Gastrocnemius medialis (tissue), 4 donors: Measurements from ENCODE around the gene ZNF407. TPM values are rescaled to one million over a fixed set of nuclear protein-coding genes. Genes with fewer than 3 reads are reported as not detected.

Experiments used
- ATAC-seq, 2 donors: fragments of 150-250 bp; one replicate each; pipeline ENCODE4 v1.9.1; 2016
- DNase-seq, 2 donors: peaks; one replicate each; pipeline ENCODE4 v3.0.0-alpha.2; 2019
- H3K27ac ChIP-seq, 4 donors: fragments of 200-600 bp; sonication (generic); 1 replicate in 1 of 4; 2 replicates in 3 of 4; pipeline ENCODE4 v1.5.1; 2016 to 2018; ENCODE audit warnings: mild to moderate bottlenecking in 2 of 4, moderate library complexity in 1 of 4
- H3K27me3 ChIP-seq, 3 donors: fragments of 200-600 bp; sonication (generic) in 2 of 3; 1 replicate in 1 of 3; 2 replicates in 2 of 3; pipeline versions ENCODE4 v1.5.1 to v1.6.0; 2016 to 2019; ENCODE audit warnings: mild to moderate bottlenecking in 1 of 3, moderate library complexity in 1 of 3
- H3K36me3 ChIP-seq, 2 donors: fragments of 200-600 bp; sonication (generic) in 1 of 2; one replicate each; pipeline ENCODE4 v1.5.1; 2017 to 2018
- H3K4me1 ChIP-seq, 2 donors: fragments of 200-600 bp; sonication (generic) in 1 of 2; one replicate each; pipeline ENCODE4 v1.5.1; 2016 to 2017; ENCODE audit warnings: mild to moderate bottlenecking in 2 of 2
- H3K4me3 ChIP-seq, 4 donors: fragments of 200-600 bp; sonication (generic) in 3 of 4; 1 replicate in 1 of 4; 2 replicates in 3 of 4; pipeline ENCODE4 v1.5.1; 2016 to 2019; ENCODE audit warnings: mild to moderate bottlenecking in 2 of 4
- H3K9me3 ChIP-seq, 3 donors: fragments of 200-600 bp; sonication (generic) in 2 of 3; 1 replicate in 1 of 3; 2 replicates in 2 of 3; pipeline ENCODE4 v1.5.1; 2016 to 2019
- POLR2A ChIP-seq, 2 donors: fragments of 450-650 bp; IDR thresholded peaks; one replicate each; pipeline ENCODE4 v1.6.1; 2017; ENCODE audit warnings: antibody characterized with exemption in 2 of 2, mild to moderate bottlenecking in 2 of 2, moderate library complexity in 2 of 2
- in situ Hi-C, 4 donors: fragments of 200-750 bp; cut with MboI; loops; one replicate each; pipeline versions ENCODE4 v1.15.0 to v1.8.0; 2017; ENCODE audit warnings: low sequenced_read_pairs in 4 of 4
- intact Hi-C: fragments of 100-400 bp; cut with DNase I; formaldehyde crosslinking; loops from one replicate; pipeline ENCODE4 v1.15.1; 2023; ENCODE audit warnings: low total_unique reads
- total RNA-seq, 4 donors: library from RNA; depleted of rRNA; stranded (reverse); fragments of >200 nt; gene quantifications; one replicate each; pipeline versions ENCODE4 v1.1.0 to v1.2.3, GENCODE V29; 2016
- TF ChIP-seq, protein P1 (sequence below), 5 experiments: fragments of 450-650 bp in 3 of 5; fragments of 200-600 bp in 2 of 5; sonication (generic) in 2 of 5; IDR thresholded peaks in 4 of 5; conservative IDR thresholded peaks in 1 of 5; 1 replicate in 4 of 5; 2 replicates in 1 of 5; pipeline ENCODE4 v1.5.1; 2016 to 2019; ENCODE audit warnings: antibody characterized with exemption in 5 of 5, mild to moderate bottlenecking in 3 of 5, moderate library complexity in 3 of 5

ZNF407 gene
- total RNA-seq, 4 donors from 2014 or later = 5.9 to 11.4 (median 9.2) TPM

DNA sequence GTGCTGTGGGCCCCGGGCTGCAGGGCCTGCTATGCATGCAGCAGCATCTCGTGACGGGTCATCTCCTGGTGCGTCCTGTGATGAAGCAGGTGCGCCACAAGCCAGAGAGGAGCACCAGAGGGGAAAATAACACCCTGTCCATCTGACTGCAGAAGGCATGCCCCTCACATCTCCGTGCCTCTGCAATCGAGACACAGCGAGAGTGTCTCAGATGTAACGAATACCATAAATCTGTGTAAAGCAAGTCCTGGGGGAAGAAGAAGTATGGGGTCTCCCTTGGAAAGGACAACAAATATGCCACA is 473.8 kb downstream of the ZNF407 start:
- Histone ChIP-seq H3K4me3 (peak overlapping the region in 1 of 4 donors; percentile 27), H3K36me3 (no peaks in the 10 kb centered on the region), H3K4me1 (peaks cover 0 to 2% of the 10 kb centered on the region in 2 donors), H3K27ac (peak overlapping the region; percentile 62 to 76 (median 65)), H3K9me3 (no peaks in the 10 kb centered on the region), H3K27me3 (no peaks in the 10 kb centered on the region)
- ATAC-seq = no peak
- TF ChIP-seq, protein P1, sequence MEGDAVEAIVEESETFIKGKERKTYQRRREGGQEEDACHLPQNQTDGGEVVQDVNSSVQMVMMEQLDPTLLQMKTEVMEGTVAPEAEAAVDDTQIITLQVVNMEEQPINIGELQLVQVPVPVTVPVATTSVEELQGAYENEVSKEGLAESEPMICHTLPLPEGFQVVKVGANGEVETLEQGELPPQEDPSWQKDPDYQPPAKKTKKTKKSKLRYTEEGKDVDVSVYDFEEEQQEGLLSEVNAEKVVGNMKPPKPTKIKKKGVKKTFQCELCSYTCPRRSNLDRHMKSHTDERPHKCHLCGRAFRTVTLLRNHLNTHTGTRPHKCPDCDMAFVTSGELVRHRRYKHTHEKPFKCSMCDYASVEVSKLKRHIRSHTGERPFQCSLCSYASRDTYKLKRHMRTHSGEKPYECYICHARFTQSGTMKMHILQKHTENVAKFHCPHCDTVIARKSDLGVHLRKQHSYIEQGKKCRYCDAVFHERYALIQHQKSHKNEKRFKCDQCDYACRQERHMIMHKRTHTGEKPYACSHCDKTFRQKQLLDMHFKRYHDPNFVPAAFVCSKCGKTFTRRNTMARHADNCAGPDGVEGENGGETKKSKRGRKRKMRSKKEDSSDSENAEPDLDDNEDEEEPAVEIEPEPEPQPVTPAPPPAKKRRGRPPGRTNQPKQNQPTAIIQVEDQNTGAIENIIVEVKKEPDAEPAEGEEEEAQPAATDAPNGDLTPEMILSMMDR (IDR thresholded peaks at IDR 0.05 in 4 of 5, conservative IDR thresholded peaks at IDR 0.05 in 1 of 5) = no peak
- no peak for TF ChIP-seq POLR2A (IDR thresholded peaks at IDR 0.05)
- in situ Hi-C loops (no loop called here), intact Hi-C loops (no loop called here)
- no peak for DNase-seq

DNA sequence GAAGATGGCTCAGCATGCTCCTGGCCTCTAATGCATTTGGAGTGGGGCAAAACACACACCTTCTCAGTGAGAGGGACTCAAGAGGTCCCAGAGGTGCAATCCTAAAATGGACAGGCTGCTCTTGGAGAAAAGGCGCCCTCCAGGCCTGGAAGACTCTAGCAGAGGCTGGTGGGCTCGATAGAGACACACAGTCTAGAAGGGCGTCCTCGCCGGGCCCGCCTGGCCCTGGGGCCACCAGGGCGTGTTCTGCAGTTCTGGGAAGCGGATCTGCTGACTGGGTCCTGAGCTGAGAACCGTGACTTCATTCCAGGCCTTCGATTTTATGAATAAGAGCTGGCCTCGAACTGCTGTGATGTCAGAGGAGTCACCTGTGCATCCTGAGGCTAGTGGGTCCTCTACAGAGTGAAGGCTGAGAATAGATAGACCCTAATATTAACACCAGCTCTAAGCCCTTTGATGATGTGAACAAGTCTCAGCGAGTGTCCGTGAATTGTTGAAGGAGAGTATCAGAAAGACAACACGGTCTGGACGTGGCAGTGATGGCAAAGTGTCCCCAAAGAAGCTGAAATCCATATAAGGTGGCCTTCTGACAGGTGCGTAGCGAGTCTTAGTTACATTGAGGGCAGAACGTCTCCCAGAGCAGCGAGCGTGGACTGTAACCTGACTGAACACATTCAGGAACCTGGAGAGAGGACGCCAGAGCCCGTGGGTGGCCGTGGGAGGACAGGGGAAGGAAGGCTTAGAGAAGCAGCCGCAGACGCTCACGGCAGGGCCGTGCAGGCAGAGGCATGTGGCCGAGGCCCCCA is 474.4 kb downstream of the ZNF407 start:
- Histone ChIP-seq H3K9me3 (no peaks in the 10 kb centered on the region), H3K4me3 (no peak overlapping the region), H3K4me1 (peaks cover 0 to 2% of the 10 kb centered on the region in 2 donors), H3K27me3 (no peaks in the 10 kb centered on the region), H3K36me3 (no peaks in the 10 kb centered on the region), H3K27ac (peak overlapping the region in 2 of 4 donors; percentile 64 to 76)
- TF ChIP-seq, protein P1 (IDR thresholded peaks at IDR 0.05 in 4 of 5, conservative IDR thresholded peaks at IDR 0.05 in 1 of 5) = no peak
- no peak for TF ChIP-seq POLR2A (IDR thresholded peaks at IDR 0.05)
- DNase-seq (no peak), ATAC-seq (no peak)
- intact Hi-C loops (no loop called here), in situ Hi-C loops (no loop called here)

DNA sequence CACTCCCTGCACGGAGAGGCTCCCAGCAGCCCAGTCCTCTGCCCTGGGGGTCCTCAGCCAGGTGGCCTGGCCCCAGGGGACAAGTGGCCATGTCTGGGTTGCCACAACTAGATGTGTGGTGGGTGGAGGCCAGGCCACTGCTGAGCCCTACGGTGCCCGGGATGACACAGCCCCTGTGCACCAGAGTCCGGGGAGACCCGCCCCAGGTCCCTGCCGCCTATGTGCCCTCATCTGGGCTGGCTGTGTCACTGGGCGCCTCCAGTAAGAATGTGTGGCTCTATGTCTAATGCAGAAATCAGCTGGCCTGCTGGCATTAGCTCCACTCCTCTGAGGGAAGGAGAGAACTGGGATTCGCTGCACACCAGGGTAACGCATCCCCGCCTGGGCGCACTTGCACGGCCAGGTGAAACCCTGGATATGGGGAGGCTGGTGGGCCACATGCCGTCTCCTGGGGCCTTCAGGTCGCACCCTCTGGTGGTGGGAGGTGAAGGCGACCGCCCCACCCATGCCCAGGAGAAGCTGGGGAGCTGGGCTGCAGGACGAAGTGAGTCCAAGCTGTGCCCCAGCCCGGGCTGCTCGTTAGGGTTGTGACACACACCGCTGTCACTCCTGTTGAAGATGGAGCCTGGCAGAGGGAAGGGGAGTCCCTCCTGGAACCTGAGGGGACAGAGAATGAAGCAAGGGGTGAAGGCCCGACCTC is 475.2 kb downstream of the ZNF407 start:
- ATAC-seq = no peak
- in situ Hi-C loops = no loop called here
- Histone ChIP-seq H3K4me3 (no peak overlapping the region), H3K27ac (no peak overlapping the region), H3K36me3 (no peaks in the 10 kb centered on the region), H3K27me3 (no peaks in the 10 kb centered on the region), H3K9me3 (no peaks in the 10 kb centered on the region), H3K4me1 (peaks cover 0 to 2% of the 10 kb centered on the region in 2 donors)
- TF ChIP-seq, protein P1 (IDR thresholded peaks at IDR 0.05 in 4 of 5, conservative IDR thresholded peaks at IDR 0.05 in 1 of 5) = no peak
- TF ChIP-seq POLR2A (IDR thresholded peaks at IDR 0.05) = no peak
- intact Hi-C loops = no loop called here
- no peak for DNase-seq

DNA sequence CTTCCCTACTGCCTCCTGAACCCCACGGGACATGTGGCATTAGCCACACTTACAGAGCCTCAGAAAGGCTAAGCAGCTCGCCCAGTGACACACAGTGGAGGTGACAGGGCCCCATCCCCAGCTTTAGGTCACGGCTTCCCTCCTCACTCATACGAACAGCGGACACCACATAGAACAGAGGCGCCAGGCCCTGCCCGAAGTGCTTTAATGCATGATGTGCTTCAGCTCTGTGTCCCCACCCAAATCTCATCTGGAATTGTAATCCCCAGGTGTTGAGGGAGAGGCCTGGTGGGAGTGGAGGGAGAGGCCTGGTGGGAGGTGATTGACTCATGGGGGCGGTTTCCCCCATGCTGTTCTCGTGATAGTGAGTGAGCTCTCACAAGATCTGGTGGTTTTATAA is 476.0 kb downstream of the ZNF407 start:
- Histone ChIP-seq H3K27me3 (no peaks in the 10 kb centered on the region), H3K27ac (no peak overlapping the region), H3K9me3 (no peaks in the 10 kb centered on the region), H3K4me3 (no peak overlapping the region), H3K4me1 (peaks cover 0 to 2% of the 10 kb centered on the region in 2 donors), H3K36me3 (no peaks in the 10 kb centered on the region)
- in situ Hi-C loops = no loop called here
- intact Hi-C loops = no loop called here
- no peak for ATAC-seq
- no peak for DNase-seq
- TF ChIP-seq POLR2A (IDR thresholded peaks at IDR 0.05) = no peak

DNA sequence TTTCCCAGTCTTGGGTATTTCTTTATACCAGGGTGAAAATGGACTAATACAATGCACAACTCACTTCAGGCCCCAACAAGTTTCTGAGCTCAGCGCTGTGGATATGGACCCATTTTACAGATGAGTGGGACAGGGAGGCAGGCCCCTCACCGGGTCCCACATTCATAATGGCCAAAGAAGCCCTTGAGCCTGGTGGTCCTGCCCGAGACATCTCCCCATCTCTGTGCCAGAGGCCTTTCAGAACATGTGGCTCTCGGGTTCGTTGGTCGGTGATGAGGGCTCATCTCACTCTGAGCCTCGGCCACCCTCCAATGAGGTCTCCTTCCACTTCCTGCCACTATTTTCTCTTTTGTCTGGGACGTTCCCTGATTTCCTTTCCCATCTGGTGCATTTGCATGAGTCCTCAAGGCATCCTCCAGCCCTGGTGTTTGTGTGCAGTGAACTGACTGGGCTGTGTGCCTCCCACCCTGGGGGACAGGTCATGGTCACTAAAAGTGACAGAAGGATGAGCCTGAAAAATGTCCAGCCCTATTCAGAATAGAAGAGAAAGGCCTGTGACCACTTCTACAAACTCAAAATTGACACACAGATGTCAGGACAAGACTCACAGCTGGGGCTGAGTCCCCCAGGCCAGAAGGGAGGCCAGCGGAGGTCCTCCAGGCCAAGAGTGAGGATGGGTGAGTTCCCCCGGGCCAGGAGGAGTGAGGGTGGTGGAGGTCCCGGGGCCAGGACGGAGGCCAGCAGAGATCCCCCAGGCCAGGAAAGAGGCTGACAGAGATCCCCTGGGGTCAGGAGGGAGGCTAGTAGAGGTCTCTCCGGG is 476.7 kb downstream of the ZNF407 start:
- intact Hi-C loops = no loop called here

More for the DNA sequence above, 476.7 kb downstream of the ZNF407 start:
- H3K9me3 ChIP-seq = no peaks in the 10 kb centered on the region
- H3K4me3 ChIP-seq = no peak overlapping the region
- no peaks in the 10 kb centered on the region for H3K27me3 ChIP-seq
- no peak for TF ChIP-seq POLR2A (IDR thresholded peaks at IDR 0.05)
- TF ChIP-seq, protein P1 (IDR thresholded peaks at IDR 0.05 in 4 of 5, conservative IDR thresholded peaks at IDR 0.05 in 1 of 5) = no peak
- no peak overlapping the region for H3K27ac ChIP-seq
- no peaks in the 10 kb centered on the region for H3K36me3 ChIP-seq
- no peak for DNase-seq
- H3K4me1 ChIP-seq = peaks cover 0 to 2% of the 10 kb centered on the region in 2 donors
- in situ Hi-C loops = no loop called here
- no peak for ATAC-seq
